Hematopoietic multipotent progenitor cell treated with erythropoietin and hydrocortisone succinate and interleukin-3 and kit ligand, for 6 days (in vitro differentiated cells): ENCODE measurements around the gene LMF1.

Experiments
- DNase-seq: peaks from one replicate; pipeline ENCODE4 v3.0.0-alpha.2; 2015

The LMF1 gene

GRCh38 chr16:877242-878071 lies 93.3 kb downstream of the LMF1 start:
- no peak for DNase-seq

- DNase-seq, result no peak
These were observed 94.1 kb downstream of the LMF1 start for GRCh38 chr16:876523-877241.

- no peak for DNase-seq
These were observed 94.8 kb downstream of the LMF1 start for GRCh38 chr16:876041-876335.

- DNase-seq, result no peak
These were observed 95.4 kb downstream of the LMF1 start for GRCh38 chr16:875182-876040.

GRCh38 chr16:874366-875181 lies 96.2 kb downstream of the LMF1 start:
- DNase-seq, result no peak

GRCh38 chr16:873889-874288 lies 96.9 kb downstream of the LMF1 start:
- no peak for DNase-seq

GRCh38 chr16:873243-873661 lies 97.5 kb downstream of the LMF1 start:
- no peak for DNase-seq

GRCh38 chr16:872436-873242 lies 98.1 kb downstream of the LMF1 start:
- DNase-seq, result no peak

- no peak for DNase-seq
These were observed 99.0 kb downstream of the LMF1 start for GRCh38 chr16:871562-872345.

- no peak for DNase-seq
These were observed 99.8 kb downstream of the LMF1 start for GRCh38 chr16:870856-871561.

GRCh38 chr16:869823-870641 lies 100.8 kb downstream of the LMF1 start:
- no peak for DNase-seq

- DNase-seq, result no peak
These were observed 101.7 kb downstream of the LMF1 start for GRCh38 chr16:868846-869822.

- no peak for DNase-seq
These were observed 102.4 kb downstream of the LMF1 start for GRCh38 chr16:868386-868755.

- DNase-seq, result no peak
These were observed 103.1 kb downstream of the LMF1 start for GRCh38 chr16:867421-868385.

- DNase-seq, result no peak
These were observed 104.4 kb downstream of the LMF1 start for GRCh38 chr16:866252-866896.

- DNase-seq, result no peak
These were observed 105.8 kb downstream of the LMF1 start for GRCh38 chr16:865026-865425.
